Measurements from ENCODE around the gene BAD. TPM values are rescaled to one million over a fixed set of nuclear protein-coding genes. Genes with fewer than 3 reads are reported as not detected.

BAD gene
- total and polyA plus RNA-seq, 2 donors (not counting 1 experiment from before 2014, with no cell fraction given) = 24.0 to 39.1 TPM

GRCh38 chr11:64314805-64315561 is 30.5 kb upstream of the BAD start:
- POLR2A ChIA-PET = interaction anchor here (0.6 kb wide), 1 partner anchor 19 kb away, joined by 4 read pairs; no protein-coding TSS in a partner anchor
- intact Hi-C loops (cut with micrococcal nuclease) = loop anchor here (5.0 kb wide), 1 partner anchor 427 kb away; the partner anchor contains the start of gene RASGRP2
- CTCF ChIA-PET = interaction anchor here (0.6 to 1.7 kb wide), 3 partner anchors 10 to 116 kb away, joined by 3 to 5 read pairs (median 4); no protein-coding TSS in a partner anchor

More at GRCh38 chr11:64314805-64315561, 30.5 kb upstream of the BAD start:
- DNase-seq = no peak
- TF ChIP-seq EZH2 (IDR thresholded peaks at IDR 0.05; ENCODE audit: borderline replicate concordance, insufficient read depth, low read depth, low read length, poor library complexity, severe bottlenecking) = no peak
- TF ChIP-seq CTCF (IDR thresholded peaks at IDR 0.05) = no peak
- Histone ChIP-seq H3K27ac (ENCODE audit: low read length in 2 of 2) (no peak overlapping the region), H3K27me3 (replicated peaks in 1 of 4; ENCODE audit: control extremely low read depth in 1 of 4, control insufficient read depth in 3 of 4, insufficient read depth in 4 of 4, low read length in 3 of 4) (no peaks in the 10 kb centered on the region), H3K4me2 (replicated peaks; ENCODE audit: low read depth, low read length, poor library complexity, severe bottlenecking) (no peak overlapping the region), H3K36me3 (replicated peaks in 1 of 2; ENCODE audit: control extremely low read depth in 1 of 2, control insufficient read depth in 1 of 2, extremely low read depth in 1 of 2, insufficient read depth in 2 of 2, low read length in 1 of 2) (peaks cover 0 to 32% of the 10 kb centered on the region in 2 experiments), H3K9me3 (ENCODE audit: control extremely low read depth in 1 of 3, control insufficient read depth in 2 of 3, insufficient read depth in 1 of 3, low read length in 2 of 3) (no peaks in the 10 kb centered on the region), H3K9ac (ENCODE audit: low read length) (no peak overlapping the region), H3K4me1 (ENCODE audit: control insufficient read depth in 2 of 2, insufficient read depth in 2 of 2, low read length in 2 of 2) (peaks cover 8 to 26% of the 10 kb centered on the region in 2 donors), H2AFZ (ENCODE audit: insufficient read depth, low read depth, low read length, poor library complexity, severe bottlenecking) (no peak overlapping the region), H3K79me2 (ENCODE audit: control insufficient read depth, insufficient read depth, low read length) (peaks cover 37% of the 10 kb centered on the region), H4K20me1 (ENCODE audit: control insufficient read depth, insufficient read depth, low read length, poor library complexity, severe bottlenecking) (peaks cover 21% of the 10 kb centered on the region), H3K4me3 (ENCODE audit: control extremely low read depth in 1 of 5, extremely low read depth in 1 of 5, insufficient read depth in 1 of 5, low read depth in 2 of 5, low read length in 4 of 5) (no peak overlapping the region)
- Mint-ChIP-seq H3K4me1 (peaks cover 32% of the 10 kb centered on the region), H3K27ac (no peak overlapping the region), H3K9me3 (ENCODE audit: insufficient read depth) (no peaks in the 10 kb centered on the region), H3K27me3 (no peaks in the 10 kb centered on the region), H3K4me3 (peak overlapping the region; percentile 10)
- ATAC-seq (ENCODE audit: low read depth) = no peak
- 96% methylated on average over 23 of the region's 24 CpGs for WGBS (ENCODE audit: insufficient coverage)

Measured in B cell (primary cell).